Stimulated activated CD4-positive, alpha-beta T cell treated with anti-CD3 and anti-CD28 coated beads, Interleukin-12 subunit alpha, Interleukin-12 subunit beta, amount 100 ng/mL, for 48 hours (primary cell): ENCODE measurements around the gene DAZAP1.

Experiments
- DNase-seq, 3 donors: peaks; one replicate each; pipeline ENCODE4 v3.0.0-alpha.2; 2020; ENCODE audit warnings: low read depth in 2 of 3, low spot score in 1 of 3

The DAZAP1 gene

DNA sequence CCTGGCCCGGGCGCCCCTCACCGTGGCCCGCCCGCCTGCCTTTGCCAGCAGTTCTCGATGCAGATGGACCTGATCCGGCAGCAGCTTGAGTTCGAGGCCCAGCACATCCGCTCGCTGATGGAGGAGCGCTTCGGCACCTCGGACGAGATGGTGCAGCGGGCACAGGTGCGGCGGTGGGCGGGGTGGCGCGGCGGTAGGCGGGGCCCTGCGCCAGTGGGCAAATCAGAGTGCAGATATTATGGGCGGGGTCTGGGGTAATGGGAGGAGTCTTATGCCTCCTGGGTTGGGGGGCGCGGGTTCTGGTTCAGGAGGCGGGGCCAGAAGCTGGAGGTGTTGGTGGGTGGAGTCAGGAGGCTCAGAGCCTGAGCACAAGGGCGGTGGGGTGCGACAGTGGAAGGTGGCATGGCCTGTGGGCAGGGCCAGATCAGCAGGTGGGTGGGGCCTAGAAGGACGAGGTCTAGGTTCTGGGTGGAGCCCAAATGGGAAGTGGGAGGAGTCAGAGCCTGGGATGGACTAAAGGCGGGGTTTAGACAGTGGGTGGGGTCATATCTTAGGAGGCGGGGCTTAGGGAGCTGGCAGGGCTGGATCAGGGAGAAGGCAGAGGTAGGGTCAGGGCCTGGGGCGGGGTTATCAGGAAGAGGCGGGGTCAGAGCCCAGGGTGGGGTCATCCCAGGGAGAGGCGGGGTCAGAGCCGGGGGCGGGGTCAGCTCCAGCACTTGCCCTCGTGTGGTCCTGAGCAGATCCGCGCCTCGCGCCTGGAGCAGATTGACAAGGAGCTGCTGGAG is 48.1 kb downstream of the DAZAP1 start:
- peak in 2 of 3 donors; percentile 71 to 72 for DNase-seq

DNA sequence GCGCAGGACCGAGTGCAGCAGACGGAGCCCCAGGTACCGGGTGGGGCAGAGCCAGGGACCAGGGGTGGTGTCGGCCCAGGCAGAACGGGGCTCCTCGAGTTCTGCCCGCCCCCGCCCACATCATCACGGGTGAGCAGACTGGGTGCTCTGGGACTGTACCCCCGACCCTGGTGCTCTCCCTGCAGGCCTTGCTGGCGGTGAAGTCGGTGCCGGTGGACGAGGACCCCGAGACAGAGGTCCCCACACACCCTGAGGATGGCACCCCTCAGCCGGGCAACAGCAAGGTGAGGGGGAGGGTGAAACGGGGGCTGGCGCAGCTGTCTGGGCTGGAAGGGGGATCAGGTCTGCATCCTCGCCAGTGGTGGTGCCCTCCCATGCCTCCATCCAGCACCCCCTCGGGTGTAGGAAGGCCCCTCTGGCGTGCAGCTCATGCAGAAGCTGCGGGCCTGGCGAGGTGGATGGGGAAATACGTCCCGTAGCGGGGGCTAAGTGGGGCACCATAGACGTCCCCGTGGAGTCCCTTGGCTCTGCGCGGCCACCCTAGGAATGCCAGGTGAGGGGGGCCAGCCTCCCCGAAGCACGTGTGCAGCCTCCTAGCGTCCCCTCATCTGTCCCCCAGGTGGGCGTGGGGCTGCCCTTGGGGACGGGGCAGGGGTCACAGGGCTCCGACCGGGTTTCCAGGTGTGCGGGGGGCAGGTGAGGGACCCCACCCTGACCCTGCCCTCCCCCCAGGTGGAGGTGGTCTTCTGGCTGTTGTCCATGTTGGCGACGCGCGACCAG is 48.9 kb downstream of the DAZAP1 start:
- DNase-seq, result no peak

DNA sequence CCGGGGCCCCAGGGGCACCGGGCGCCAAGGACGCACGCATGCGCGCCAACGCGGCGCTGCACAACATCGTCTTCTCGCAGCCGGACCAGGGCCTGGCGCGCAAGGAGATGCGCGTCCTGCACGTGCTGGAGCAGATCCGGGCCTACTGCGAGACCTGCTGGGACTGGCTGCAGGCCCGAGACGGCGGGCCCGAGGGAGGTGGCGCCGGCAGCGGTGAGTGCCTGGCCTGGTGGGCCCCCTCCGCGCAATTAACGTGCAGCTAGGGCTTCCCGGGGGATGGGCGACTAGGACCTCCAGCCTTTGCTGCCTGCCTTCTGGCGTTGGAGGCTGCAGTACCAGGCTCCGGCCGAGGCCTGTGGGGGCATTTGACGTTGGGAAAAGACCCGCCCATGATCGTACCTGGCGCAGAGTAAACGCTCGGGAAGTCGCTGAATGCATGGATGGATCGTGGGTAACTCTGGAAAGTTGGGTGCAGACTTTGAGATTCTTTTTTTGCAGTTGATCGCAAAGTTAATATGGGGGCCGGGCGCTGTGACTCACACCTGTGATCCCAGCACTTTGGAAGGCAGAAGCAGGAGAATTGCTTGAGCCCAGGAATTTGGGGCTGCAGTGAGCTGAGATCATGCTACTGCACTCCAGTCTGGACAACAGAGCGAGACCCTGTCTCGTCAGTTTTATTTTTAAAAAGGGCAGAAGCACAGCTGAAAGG is 49.8 kb downstream of the DAZAP1 start:
- no peak for DNase-seq

DNA sequence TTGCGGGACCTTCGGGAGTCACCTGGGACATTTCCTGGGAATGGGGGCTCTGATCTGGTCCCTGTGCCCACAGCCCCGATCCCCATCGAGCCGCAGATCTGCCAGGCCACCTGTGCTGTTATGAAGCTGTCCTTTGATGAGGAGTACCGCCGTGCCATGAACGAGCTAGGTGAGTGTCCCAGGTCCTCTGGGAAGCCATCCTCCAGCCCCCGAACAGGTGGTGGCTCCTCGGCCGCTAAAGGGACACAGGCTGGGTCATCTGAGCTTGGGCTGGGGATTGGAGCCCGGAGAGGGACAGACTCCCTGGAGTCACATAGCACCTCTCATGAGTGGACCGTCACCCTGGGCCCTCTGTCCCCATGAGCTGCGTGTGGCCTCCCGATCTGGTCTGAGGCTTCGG is 50.5 kb downstream of the DAZAP1 start:
- no peak for DNase-seq

DNA sequence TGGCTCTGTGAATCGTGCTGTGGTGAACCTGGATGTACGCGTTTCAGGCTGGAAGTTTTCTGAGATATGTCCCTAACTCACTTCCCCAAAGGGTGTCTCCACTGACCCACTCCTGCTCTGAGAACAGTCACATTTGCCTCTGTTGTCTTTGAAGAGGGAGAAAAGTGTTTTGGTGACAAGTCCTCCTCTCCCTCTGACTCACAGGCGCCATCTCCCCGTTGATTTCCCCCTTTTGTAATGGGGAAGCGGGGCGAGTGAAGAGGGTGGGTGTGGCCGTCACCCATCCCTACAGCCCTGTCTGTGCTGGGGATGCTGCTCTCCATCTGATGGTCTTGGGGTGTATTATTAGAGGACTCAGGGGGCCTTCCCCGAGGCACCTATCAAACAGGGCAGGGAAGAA is 52.1 kb downstream of the DAZAP1 start:
- DNase-seq, result no peak

DNA sequence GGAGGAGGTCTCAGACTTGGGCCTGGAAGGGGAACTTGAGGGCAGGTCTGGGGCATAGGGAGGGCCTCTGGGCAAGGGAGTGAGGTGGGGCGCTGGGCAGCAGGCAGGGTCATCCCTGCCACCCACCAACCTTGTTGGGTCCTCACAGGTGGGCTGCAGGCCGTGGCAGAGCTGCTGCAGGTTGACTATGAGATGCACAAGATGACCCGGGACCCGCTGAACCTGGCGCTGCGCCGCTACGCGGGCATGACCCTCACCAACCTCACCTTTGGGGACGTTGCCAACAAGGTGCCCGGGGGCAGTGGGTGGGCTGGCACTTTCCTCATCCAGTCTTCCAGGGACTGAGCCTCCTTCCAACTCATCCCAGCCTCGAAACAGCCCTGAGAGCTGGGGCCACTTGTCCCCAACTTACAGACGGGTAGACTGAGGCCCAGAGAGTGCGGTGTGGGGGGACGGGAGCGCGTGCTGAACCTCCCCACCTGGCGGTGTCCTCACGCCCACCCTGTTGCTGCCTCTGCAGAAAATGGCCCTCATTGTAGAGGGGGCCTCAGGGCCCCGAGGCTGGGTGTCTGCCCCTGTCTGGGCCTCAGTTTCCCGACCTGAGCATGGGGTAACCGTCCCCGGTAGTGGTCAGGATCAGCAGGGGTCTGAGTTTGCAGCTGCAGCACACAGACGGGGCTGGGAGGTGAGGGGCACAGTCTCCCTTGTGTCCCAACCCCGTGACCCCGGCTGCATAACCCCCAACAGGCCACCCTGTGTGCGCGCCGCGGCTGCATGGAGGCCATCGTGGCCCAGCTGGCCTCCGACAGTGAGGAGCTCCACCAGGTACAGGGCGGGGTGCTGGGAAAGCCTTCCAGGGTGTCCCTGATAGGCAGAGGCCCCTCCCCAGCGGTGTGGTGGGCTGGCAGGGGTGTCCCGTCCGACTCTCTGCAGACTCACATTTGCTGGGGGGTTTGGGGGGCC is 52.9 kb downstream of the DAZAP1 start:
- no peak for DNase-seq

DNA sequence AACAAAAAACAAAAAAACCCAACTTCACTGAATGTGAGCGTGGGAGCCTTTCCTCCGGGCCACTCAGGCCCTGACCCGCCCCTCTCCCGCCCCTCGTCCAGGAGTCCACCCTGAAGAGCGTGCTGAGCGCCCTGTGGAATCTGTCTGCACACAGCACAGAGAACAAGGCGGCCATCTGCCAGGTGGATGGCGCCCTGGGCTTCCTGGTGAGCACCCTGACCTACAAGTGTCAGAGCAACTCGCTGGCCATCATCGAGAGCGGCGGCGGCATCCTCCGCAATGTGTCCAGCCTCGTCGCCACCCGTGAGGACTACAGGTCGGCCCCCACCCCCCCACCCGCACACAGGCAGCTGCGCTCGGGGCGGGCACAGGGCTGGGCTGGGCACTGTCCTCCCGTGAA is 54.5 kb downstream of the DAZAP1 start:
- no peak for DNase-seq

DNA sequence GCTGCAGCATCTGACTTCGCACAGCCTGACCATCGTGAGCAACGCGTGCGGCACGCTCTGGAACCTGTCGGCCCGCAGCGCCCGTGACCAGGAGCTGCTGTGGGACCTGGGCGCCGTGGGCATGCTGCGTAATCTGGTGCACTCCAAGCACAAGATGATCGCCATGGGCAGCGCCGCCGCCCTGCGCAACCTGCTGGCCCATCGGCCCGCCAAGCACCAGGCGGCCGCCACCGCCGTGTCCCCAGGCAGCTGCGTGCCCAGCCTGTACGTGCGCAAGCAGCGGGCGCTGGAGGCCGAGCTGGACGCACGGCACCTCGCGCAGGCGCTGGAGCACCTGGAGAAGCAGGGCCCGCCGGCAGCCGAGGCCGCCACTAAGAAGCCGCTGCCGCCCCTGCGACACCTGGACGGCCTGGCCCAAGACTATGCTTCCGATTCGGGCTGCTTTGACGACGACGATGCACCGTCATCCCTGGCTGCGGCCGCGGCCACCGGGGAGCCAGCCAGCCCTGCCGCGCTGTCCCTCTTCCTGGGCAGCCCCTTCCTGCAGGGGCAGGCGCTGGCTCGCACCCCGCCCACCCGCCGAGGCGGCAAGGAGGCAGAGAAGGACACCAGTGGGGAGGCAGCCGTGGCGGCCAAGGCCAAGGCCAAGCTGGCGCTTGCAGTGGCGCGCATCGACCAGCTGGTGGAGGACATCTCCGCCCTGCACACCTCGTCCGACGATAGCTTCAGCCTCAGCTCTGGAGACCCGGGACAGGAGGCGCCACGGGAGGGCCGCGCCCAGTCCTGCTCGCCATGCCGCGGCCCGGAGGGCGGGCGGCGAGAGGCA is 58.0 kb downstream of the DAZAP1 start:
- no peak for DNase-seq

DNA sequence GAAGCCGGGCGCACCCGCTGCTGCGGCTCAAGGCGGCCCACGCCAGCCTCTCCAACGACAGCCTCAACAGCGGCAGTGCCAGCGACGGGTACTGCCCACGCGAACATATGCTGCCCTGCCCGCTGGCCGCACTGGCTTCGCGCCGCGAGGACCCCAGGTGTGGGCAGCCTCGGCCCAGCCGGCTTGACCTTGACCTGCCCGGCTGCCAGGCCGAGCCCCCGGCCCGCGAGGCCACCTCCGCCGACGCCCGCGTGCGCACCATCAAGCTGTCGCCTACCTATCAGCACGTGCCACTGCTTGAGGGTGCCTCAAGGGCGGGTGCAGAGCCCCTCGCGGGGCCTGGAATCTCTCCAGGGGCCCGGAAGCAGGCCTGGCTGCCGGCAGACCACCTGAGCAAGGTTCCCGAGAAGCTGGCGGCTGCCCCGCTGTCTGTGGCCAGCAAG is 58.7 kb downstream of the DAZAP1 start:
- no peak for DNase-seq

DNA sequence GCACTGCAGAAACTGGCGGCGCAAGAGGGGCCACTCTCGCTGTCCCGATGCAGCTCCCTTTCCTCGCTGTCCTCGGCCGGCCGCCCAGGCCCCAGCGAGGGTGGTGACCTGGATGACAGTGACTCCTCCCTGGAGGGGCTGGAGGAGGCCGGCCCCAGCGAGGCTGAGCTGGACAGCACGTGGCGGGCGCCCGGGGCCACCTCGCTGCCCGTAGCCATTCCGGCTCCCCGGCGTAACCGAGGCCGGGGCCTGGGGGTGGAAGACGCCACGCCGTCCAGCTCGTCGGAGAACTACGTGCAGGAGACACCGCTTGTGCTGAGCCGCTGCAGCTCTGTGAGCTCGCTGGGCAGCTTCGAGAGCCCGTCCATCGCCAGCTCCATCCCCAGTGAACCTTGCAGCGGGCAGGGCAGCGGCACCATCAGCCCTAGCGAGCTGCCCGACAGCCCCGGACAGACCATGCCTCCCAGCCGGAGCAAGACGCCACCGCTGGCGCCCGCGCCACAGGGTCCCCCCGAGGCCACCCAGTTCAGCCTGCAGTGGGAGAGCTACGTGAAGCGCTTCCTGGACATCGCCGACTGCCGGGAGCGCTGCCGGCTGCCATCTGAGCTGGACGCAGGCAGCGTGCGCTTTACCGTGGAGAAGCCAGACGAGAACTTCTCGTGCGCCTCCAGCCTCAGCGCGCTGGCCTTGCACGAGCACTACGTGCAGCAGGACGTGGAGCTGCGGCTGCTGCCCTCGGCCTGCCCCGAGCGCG is 59.3 kb downstream of the DAZAP1 start:
- no peak for DNase-seq

DNA sequence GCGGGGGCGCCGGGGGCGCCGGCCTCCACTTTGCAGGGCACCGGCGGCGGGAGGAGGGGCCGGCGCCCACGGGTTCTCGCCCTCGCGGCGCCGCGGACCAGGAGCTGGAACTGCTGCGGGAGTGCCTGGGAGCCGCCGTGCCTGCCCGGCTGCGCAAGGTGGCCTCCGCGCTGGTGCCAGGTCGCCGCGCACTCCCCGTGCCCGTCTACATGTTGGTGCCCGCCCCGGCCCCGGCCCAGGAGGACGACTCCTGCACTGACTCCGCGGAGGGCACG is 59.8 kb downstream of the DAZAP1 start:
- no peak for DNase-seq

DNA sequence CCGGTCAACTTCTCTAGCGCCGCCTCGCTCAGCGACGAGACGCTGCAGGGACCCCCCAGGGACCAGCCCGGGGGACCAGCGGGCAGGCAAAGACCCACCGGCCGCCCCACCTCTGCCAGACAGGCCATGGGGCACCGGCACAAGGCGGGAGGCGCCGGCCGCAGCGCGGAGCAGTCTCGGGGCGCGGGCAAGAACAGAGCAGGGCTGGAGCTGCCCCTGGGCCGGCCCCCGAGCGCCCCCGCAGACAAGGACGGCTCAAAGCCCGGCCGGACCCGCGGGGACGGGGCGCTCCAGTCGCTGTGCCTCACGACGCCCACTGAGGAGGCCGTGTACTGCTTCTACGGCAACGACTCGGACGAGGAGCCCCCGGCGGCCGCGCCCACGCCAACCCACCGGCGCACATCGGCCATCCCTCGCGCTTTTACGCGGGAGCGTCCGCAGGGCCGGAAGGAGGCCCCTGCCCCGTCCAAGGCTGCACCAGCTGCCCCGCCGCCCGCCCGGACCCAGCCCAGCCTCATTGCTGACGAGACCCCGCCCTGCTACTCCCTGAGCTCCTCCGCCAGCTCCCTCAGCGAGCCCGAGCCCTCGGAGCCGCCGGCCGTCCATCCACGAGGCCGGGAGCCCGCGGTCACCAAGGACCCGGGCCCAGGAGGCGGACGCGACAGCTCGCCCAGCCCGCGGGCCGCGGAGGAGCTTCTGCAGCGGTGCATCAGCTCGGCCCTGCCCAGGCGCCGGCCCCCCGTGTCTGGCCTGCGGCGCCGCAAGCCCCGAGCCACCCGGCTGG is 60.3 kb downstream of the DAZAP1 start:
- no peak for DNase-seq

DNA sequence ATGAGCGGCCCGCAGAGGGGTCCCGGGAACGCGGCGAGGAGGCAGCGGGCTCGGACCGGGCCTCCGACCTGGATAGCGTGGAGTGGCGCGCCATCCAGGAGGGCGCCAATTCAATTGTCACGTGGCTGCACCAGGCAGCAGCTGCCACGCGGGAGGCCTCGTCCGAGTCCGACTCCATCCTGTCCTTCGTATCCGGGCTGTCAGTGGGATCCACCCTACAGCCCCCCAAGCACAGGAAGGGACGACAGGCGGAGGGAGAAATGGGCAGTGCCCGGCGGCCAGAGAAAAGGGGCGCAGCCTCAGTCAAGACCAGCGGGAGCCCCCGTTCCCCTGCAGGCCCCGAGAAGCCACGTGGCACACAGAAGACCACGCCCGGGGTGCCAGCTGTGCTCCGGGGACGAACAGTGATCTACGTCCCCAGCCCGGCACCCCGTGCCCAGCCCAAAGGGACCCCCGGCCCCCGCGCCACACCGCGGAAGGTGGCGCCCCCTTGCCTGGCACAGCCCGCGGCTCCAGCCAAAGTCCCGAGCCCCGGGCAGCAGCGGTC is 61.0 kb downstream of the DAZAP1 start:
- no peak for DNase-seq

DNA sequence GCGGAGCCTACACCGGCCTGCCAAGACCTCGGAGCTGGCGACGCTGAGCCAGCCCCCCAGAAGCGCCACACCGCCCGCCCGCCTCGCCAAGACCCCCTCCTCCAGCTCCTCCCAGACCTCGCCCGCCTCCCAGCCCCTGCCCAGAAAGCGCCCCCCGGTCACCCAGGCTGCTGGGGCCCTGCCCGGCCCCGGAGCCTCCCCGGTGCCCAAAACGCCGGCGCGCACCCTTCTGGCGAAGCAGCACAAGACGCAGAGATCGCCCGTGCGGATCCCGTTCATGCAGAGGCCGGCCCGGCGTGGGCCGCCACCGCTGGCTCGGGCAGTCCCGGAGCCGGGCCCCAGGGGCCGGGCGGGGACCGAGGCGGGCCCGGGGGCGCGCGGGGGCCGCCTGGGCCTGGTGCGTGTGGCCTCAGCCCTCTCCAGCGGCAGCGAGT is 61.5 kb downstream of the DAZAP1 start:
- no peak for DNase-seq

DNA sequence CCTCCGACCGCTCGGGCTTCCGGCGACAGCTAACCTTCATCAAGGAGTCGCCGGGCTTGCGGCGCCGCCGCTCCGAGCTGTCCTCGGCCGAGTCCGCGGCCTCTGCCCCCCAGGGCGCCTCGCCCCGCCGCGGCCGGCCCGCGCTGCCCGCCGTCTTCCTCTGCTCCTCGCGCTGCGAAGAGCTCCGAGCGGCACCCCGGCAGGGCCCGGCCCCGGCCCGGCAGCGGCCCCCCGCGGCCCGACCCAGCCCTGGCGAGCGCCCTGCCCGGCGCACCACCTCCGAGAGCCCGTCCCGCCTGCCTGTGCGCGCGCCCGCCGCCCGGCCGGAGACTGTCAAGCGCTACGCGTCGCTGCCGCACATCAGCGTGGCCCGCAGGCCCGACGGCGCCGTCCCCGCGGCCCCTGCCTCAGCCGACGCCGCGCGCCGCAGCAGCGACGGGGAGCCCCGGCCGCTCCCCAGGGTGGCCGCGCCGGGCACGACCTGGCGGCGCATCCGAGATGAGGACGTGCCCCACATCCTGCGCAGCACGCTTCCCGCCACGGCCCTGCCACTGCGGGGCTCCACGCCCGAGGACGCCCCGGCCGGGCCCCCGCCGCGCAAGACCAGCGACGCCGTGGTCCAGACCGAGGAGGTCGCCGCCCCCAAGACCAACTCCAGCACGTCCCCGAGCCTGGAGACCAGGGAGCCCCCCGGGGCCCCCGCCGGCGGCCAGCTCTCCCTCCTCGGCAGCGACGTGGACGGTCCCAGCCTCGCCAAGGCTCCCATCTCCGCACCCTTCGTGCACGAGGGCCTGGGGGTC is 62.1 kb downstream of the DAZAP1 start:
- DNase-seq, result no peak

DNA sequence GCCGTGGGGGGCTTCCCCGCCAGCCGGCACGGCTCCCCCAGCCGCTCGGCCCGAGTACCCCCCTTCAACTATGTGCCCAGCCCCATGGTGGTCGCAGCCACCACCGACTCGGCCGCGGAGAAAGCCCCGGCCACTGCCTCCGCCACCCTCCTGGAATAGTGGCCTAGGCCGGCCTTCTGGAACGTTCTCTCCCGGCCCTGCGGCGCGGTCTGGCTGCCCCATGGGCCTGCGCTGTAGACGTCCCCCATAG is 62.6 kb downstream of the DAZAP1 start:
- DNase-seq, result no peak

DNA sequence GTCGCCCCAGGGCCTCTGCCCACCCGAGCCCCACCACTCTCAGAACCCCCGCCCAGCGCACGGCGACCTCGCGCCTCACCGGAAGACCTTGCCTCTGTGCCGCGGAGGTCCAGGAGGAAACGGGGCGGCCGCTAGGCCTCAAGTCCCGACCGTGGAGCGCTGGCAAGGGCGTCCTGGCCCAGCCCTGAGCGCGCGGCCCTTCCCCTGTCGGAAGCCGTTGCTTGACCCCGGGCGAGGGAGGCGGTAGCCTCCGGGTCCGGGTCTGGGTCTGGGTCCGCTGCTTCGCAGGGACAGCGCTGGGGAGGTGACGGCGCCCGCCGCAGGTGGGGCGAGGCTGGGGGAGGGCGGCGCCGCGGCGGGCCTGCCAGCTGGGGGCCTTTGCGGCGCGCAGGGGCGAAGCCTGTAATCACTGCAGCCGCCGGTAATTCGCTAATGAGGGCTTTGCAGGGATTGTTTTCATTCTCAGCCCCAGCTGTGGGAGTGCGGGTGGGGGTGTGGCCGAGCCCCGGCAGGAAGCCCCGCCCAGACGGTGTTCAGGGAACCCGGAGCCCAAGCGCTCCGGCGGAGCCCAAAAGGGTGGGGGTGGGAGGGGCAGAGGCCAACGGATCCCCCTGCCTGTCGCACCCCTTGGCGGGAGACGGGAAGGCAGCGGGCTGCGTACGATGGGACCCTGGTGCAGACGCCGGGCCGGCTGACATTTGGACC is 63.1 kb downstream of the DAZAP1 start:
- DNase-seq, result peak; percentile 31 to 69 (median 58)
